HUES6 (cell line): Measurements from ENCODE around the gene FADS3.

Experiments used
- H3K27ac ChIP-seq: 2 replicates; pipeline ENCODE4 v1.7.0; 2013; ENCODE audit warnings: low read depth, mild to moderate bottlenecking, low read length, inconsistent platforms
- H3K27me3 ChIP-seq: 2 replicates; pipeline ENCODE4 v1.6.1; 2013; ENCODE audit warnings: low read length; ENCODE audit not compliant: control insufficient read depth, insufficient read depth
- H3K36me3 ChIP-seq: 2 replicates; pipeline ENCODE4 v1.6.1; 2013; ENCODE audit warnings: low read length; ENCODE audit not compliant: control insufficient read depth, insufficient read depth
- H3K4me1 ChIP-seq: 2 replicates; pipeline ENCODE4 v1.6.1; 2013; ENCODE audit warnings: low read length; ENCODE audit not compliant: control insufficient read depth, insufficient read depth
- H3K4me3 ChIP-seq: 2 replicates; pipeline ENCODE4 v1.5.1; 2013; ENCODE audit warnings: low read depth, low read length
- H3K9ac ChIP-seq: one replicate; pipeline ENCODE4 v1.6.1; 2013; ENCODE audit warnings: mild to moderate bottlenecking, low read length
- H3K9me3 ChIP-seq: 2 replicates; pipeline ENCODE4 v1.6.1; 2013; ENCODE audit warnings: low read depth, low read length; ENCODE audit not compliant: control insufficient read depth, insufficient read depth

FADS3 gene

DNA sequence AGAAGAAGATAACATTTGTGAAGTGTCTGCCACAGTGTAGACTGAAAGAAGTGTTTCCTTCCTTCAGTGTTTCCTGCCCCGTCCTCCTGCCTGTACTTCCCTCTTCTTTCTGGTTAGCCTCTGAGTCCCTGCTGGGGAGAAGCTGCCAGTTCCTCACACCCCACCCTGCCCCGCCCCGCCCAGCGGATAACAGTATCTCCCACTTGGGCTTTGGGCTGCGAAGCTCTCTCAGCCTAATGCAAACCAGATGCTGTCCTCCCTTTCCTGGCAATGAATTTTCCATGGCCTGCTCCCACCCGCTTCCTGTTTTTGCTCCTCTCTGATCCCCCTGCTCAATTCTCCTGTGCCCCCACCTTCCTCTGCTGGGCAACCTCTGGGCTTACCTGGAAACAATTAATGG is 31.2 kb upstream of the FADS3 start:
- no peak overlapping the region for H3K9ac ChIP-seq
- H3K4me3 ChIP-seq: no peak overlapping the region

DNA sequence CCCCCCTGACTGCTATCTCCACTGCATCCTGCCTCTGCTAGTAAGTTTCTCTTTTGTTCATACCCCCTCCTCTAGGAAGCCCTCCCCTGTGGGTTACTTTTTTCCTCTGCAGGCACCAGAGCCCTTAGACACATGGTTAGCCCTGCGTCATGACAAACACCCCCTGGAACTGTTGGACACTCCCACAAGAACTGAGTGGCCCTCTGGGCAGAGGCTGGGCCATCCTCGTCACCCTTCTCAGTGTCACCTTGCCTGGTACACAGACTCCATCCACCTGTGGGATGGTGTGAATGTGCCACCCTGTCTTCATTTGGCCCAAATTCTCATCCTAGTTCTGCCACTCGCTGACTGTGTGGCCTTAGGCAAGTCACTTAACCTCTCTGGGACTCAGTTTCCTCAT is 30.1 kb upstream of the FADS3 start:
- Histone ChIP-seq H3K27me3 (peaks cover 28% of the 10 kb centered on the region), H3K9ac (no peak overlapping the region), H3K36me3 (no peaks in the 10 kb centered on the region), H3K4me3 (no peak overlapping the region), H3K4me1 (peaks cover 38% of the 10 kb centered on the region), H3K9me3 (no peaks in the 10 kb centered on the region), H3K27ac (no peak overlapping the region)

More for the DNA sequence above, 31.2 kb upstream of the FADS3 start:
- no peak overlapping the region for H3K27ac ChIP-seq
- H3K4me1 ChIP-seq: peaks cover 35% of the 10 kb centered on the region
- H3K36me3 ChIP-seq: no peaks in the 10 kb centered on the region
- H3K27me3 ChIP-seq: peaks cover 19% of the 10 kb centered on the region
- H3K9me3 ChIP-seq: no peaks in the 10 kb centered on the region

DNA sequence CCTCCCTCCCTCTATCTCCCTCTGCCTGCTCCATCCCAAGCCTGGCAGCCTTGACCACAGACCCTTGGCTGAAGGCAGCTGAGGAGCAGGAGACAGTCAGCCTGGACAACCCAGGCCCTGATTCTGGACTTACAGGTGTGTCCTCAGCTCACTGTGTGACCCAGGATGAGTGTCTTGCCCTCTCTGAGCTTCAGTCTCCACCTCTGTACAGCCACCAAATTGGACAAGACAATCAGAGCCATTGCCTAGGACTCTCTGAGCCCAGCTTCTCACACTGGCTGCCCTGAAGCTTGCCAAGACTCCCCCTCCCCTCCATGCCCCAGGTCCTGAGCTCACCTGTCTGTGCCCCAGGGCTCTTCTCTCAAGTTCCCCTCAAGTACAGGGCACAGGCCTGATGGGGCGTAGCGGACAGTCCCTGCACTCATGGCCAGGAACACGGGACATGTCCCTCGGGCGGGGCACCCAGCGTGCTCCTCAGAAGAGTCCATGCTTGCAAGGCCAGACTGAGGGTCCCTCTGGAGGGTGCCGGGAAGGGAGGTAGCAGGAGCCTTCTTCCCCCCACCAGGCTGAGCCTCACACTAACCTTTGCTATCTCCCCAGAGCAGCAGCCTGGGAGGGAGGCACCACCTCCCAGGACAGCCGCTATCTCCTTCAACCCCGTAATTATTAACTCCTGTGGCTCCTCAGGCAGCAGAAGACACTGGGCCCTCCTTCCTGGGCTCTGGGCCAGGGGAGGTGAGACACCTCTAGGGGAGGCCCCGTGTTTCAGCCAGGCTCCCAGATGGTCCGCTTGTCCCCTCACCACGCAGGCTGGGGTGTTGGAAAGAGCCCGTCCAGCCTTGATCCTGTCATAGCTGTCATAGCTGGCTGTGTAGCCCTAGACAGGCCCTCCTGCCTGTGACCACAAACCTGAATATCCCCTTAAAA is 28.6 kb upstream of the FADS3 start:
- H3K27me3 ChIP-seq: peaks cover 31% of the 10 kb centered on the region
- H3K36me3 ChIP-seq: no peaks in the 10 kb centered on the region
- H3K27ac ChIP-seq: no peak overlapping the region
- H3K9ac ChIP-seq: no peak overlapping the region
- peaks cover 40% of the 10 kb centered on the region for H3K4me1 ChIP-seq
- no peak overlapping the region for H3K4me3 ChIP-seq
- H3K9me3 ChIP-seq: no peaks in the 10 kb centered on the region

DNA sequence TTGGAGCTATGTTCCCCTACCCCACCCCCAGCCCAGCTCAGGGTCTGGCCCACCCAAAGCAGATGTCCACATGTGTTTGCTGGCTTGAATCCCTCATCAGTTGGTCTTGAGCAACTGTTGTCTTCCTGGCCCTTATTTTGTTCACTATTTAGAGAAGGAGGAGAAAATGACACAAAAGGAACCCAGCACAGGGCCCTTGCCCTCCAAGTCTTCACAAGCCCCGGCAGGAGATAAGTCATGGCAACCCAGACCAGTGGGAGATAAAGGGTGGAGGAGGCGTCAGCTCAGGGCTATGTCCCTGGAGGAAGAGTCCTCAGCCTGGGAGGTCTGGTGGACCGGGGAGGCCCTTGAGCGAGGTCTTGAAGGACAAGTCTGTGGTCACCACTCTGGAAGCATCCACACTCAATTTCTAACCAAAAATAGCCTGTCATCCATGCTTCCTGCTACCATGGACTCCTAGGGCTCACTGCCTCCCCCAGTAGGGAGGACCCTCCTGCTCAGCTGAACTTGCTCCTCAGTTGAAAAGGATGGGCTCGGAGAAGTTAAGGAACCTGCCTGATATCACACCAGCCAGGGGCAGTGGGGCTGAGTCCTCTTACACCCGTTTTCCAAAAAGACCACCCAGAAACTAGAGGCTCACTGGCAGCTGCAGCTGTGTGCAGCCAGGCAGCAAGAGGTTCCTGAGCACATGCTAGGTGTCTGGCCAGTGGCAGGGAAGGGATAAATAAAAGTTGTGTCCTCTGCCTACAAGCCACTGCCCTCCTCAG is 27.8 kb upstream of the FADS3 start:
- no peak overlapping the region for H3K27ac ChIP-seq
- peaks cover 31% of the 10 kb centered on the region for H3K27me3 ChIP-seq
- H3K36me3 ChIP-seq: no peaks in the 10 kb centered on the region
- H3K9me3 ChIP-seq: no peaks in the 10 kb centered on the region
- H3K4me3 ChIP-seq: no peak overlapping the region
- H3K4me1 ChIP-seq: peaks cover 34% of the 10 kb centered on the region
- H3K9ac ChIP-seq: no peak overlapping the region

DNA sequence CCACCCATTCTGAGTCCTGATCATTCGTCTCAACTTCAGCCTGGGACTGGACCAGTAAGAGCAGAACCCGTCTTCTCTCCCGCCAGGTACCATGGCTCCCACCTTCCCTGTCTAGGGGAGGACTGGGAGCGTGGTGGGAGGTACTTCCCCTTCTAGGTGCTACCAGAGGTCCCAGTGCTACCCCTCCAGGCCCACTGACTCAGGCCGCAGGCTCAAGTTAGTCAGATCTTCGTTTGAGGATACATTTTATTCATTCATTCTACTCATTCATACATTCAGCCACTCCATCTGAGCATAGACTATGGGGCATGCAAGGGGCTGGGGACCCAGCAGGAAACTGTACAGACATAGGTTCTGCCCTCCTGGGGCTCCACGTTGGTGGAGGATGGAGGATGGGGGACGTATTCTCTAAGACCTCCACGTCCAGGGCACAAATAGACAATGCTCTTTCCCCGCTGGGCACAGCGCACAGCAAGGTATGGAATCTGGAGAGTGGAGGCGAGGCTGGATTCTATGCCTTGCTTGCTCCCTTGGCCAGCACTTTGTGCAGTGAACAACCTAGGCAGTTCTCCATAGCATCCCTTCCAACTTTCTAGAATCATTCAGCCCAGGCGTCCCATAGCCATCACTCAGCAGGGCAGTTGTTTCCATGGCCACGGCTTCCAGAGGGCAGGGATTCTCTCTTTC is 27.0 kb upstream of the FADS3 start:
- H3K4me1 ChIP-seq: peaks cover 26% of the 10 kb centered on the region
- H3K27me3 ChIP-seq: peaks cover 31% of the 10 kb centered on the region

DNA sequence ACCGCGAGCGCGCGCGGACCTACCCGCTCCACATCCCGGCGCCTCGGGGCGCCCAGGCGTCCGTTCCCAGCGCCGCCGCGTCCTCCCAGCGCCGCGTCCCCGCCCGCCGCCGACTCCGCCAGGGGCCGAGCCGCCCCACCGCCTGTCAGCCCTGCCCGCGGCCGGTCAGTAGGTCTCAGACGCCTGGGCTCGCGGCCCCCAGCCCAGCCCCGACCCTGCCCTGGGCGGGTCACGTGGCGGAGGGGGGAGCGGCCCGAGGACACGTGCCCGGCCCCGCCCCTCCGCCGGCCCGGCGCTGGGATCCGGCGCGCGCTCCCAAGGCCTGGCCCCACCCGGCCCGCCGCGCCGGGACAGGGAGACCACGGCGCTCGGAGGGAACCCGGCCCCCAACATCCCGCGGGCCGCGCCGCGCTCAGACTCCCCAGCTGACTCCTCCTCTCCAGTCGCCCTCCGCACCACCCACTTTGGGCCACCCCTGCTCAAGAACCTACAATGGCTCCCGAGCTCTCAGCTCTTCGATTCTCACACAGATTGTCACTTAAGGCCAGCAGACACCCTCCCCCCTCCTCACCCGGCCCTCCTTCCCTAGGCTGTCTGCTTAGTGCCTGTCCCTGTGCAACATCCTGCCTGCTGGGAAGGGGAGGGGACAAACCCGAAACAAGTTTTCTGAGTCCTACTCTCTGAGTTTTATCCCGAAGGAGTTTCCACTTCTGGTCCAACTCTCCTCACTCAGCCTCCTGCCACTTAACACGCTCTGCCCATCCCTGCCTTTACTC is 26.2 kb upstream of the FADS3 start, which contains the start of gene RAB3IL1:
Gene RAB3IL1 (minus strand): TSS at position 233 of the 776 bp plus-strand sequence. CDS start 199 bp downstream, at position 34.
- Histone ChIP-seq H3K27ac (no peak within 1 kb of the TSS), H3K36me3 (no peaks in the 10 kb centered on the region), H3K9ac (peak within 1 kb of the TSS; percentile 52), H3K9me3 (no peaks in the 10 kb centered on the region), H3K4me1 (peaks cover 23% of the 10 kb centered on the region), H3K27me3 (peaks cover 31% of the 10 kb centered on the region), H3K4me3 (peak within 1 kb of the TSS; percentile 65)

More for the DNA sequence above, 27.0 kb upstream of the FADS3 start:
- Histone ChIP-seq H3K36me3 (no peaks in the 10 kb centered on the region), H3K9ac (no peak overlapping the region), H3K4me3 (peak overlapping the region; percentile 65; the same call in 1 of the 2 replicates), H3K9me3 (no peaks in the 10 kb centered on the region), H3K27ac (no peak overlapping the region)

DNA sequence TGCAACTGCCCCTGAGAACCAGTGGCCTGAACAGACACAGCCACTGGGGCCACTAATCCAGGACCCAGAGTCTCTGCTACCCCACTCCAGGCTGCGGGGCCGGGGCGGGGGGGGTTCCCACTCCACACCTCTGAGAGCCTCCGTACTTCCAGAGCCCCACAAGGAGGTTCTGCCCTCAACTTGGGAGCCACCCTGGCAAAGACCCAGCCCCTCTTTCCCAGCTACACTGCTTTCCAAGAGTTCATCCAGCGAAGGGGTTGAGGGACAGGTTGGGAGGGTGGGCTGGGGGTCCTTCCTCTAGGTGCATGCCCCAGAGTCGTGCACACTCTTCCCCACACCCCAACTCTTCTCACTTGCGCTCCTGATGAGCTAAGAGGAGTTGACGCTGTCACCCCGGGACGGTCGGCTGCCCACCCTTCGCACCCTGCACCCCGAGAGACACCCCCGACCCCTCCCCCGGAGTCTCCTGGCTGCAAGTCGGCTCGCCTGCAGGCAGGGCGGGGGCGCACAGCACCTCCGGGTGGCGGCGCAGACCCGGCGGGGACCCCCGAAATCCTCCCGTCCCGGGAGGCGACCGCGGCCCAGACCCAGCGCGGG is 25.5 kb upstream of the FADS3 start:
- H3K4me3 ChIP-seq: peak overlapping the region; percentile 65
- no peak overlapping the region for H3K9ac ChIP-seq
- H3K27ac ChIP-seq: no peak overlapping the region
- H3K4me1 ChIP-seq: peaks cover 23% of the 10 kb centered on the region
- no peaks in the 10 kb centered on the region for H3K9me3 ChIP-seq
- no peaks in the 10 kb centered on the region for H3K36me3 ChIP-seq
- H3K27me3 ChIP-seq: peaks cover 31% of the 10 kb centered on the region

DNA sequence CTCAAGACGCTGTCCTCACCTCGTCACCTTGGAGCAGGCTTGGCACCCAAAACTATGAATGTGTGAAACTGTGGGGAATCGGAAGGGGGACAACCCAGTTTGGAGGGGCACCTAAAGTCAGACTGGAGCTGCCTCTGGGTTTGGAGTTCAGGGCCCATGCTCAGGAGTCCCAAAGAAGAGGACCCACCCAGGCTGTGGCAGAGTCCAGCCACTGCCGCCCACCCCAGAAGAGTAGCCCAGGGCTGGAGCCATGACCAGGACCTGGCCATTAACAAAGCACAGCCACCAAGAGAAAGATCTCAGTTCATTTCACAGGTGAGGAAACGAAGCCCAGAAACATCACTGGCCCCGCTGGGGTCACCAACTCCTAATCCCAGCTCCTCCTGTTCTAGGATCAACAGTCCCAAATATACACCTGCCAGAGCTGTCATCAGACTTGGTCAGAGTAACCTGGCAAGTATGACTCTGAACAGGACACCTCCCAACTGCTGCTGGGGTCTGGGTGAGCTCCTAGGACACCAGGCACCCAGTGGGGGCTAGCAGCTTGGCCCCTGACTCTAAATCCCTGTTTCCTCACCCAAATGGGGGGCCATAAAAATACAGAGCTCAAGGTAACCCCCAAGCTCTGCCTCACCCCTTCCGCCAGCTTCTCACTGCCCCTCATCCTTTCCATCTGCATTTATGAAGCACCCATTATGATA is 23.3 kb upstream of the FADS3 start:
- no peaks in the 10 kb centered on the region for H3K36me3 ChIP-seq
- no peaks in the 10 kb centered on the region for H3K9me3 ChIP-seq
- H3K27me3 ChIP-seq: peaks cover 31% of the 10 kb centered on the region
- H3K27ac ChIP-seq: no peak overlapping the region
- no peak overlapping the region for H3K4me3 ChIP-seq
- H3K4me1 ChIP-seq: peaks cover 17% of the 10 kb centered on the region
- no peak overlapping the region for H3K9ac ChIP-seq

DNA sequence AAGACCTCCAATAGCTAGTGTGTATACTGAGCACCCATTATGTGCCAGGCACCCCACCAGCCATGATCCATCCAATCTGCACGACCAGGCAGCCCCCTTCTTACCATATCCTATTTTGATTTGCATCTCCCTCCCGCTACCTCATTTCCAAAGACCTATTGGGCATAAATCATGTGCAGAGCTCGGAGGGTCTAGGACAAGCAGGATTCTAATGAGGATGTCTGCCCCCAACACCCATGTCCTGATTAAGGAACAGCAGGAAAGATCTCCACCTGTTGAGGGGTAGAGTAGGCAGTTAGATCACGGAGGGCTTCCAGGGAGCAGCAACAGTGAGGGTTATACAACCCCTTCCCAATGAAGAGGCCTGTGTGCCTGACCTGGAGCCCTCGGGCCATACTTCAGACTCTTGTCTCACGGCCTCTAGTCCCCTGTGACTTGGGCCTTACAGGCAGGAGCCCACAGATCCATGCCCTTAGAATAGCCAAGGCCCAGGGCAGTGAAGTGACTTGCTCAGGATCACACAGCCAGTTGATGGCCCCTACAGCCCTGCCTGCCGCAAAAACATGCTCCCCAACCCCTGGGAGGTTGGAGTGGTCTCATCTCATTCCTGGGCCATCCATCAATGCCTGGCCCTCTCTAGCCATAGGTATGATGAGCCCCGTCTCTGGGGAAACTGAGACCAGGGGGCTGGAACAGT is 22.5 kb upstream of the FADS3 start:
- Histone ChIP-seq H3K4me1 (peaks cover 22% of the 10 kb centered on the region), H3K4me3 (no peak overlapping the region), H3K9me3 (no peaks in the 10 kb centered on the region), H3K36me3 (no peaks in the 10 kb centered on the region), H3K27ac (no peak overlapping the region), H3K27me3 (peaks cover 24% of the 10 kb centered on the region), H3K9ac (no peak overlapping the region)
